Heart right ventricle (tissue), 16 donors: ENCODE data around the gene ASAP2. TPM values are rescaled to one million over a fixed set of nuclear protein-coding genes. Genes with fewer than 3 reads are reported as not detected.

ENCODE experiments used
- ATAC-seq, 8 donors: fragments of 200-7000 bp; cut with Tn5 transposase; one replicate each; pipeline ENCODE4 v1.9.1; 2020; ENCODE audit warnings: mild to moderate bottlenecking in 8 of 8, moderate library complexity in 8 of 8, moderate number of reproducible peaks in 1 of 8
- DNase-seq, 2 donors: peaks; one replicate each; pipeline ENCODE4 v3.0.0-alpha.2; 2020
- H3K27ac ChIP-seq, 10 donors: fragments of 200-600 bp; sonication (generic) in 2 of 10; one replicate each; pipeline versions ENCODE4 v1.5.0 to v1.8.0; 2020 to 2022; ENCODE audit warnings: mild to moderate bottlenecking in 3 of 10
- H3K27me3 ChIP-seq, 7 donors: fragments of 200-600 bp; one replicate each; pipeline ENCODE4 v1.8.0; 2021 to 2022; ENCODE audit warnings: mild to moderate bottlenecking in 2 of 7
- H3K36me3 ChIP-seq, 9 donors: fragments of 200-600 bp; sonication (generic) in 1 of 9; one replicate each; pipeline versions ENCODE4 v1.5.0 to v1.8.0; 2020 to 2022; ENCODE audit warnings: mild to moderate bottlenecking in 2 of 9
- H3K4me1 ChIP-seq, 9 donors: fragments of 200-600 bp; sonication (generic) in 1 of 9; one replicate each; pipeline versions ENCODE4 v1.5.0 to v1.8.0; 2020 to 2022; ENCODE audit warnings: mild to moderate bottlenecking in 4 of 9
- H3K4me3 ChIP-seq, 10 donors: fragments of 200-600 bp; sonication (generic) in 2 of 10; one replicate each; pipeline versions ENCODE4 v1.5.0 to v1.8.0; 2020 to 2022; ENCODE audit warnings: mild to moderate bottlenecking in 7 of 10, moderate library complexity in 2 of 10
- H3K9me3 ChIP-seq, 11 donors: fragments of 200-600 bp in 10 of 11; sonication (generic) in 2 of 11; one replicate each; pipeline versions ENCODE4 v1.5.0 to v1.8.0; 2013 to 2022; ENCODE audit warnings: mild to moderate bottlenecking in 2 of 11, control low read depth in 1 of 11, moderate library complexity in 1 of 11
- CTCF ChIP-seq, 9 donors: fragments of 200-600 bp; sonication (generic) in 2 of 9; IDR thresholded peaks; one replicate each; pipeline versions ENCODE4 v1.5.0 to v1.8.0; 2021 to 2022; ENCODE audit warnings: antibody characterized with exemption in 9 of 9, mild to moderate bottlenecking in 5 of 9, moderate library complexity in 1 of 9
- WGBS, 2 donors: extraction: QIAGEN DNeasy Blood & Tissue Kit; methylation state at CpG; one replicate each; pipeline ENCODE4 v1.1.7; 2013; ENCODE audit warnings: inconsistent platforms in 1 of 2; 5-methylcytosine and 5-hydroxymethylcytosine counted together
- intact Hi-C, 10 donors: fragments of 100-400 bp; cut with DNase I; formaldehyde crosslinking; loops; one replicate each; pipeline versions ENCODE4 v1.11.1 to v1.14.2; 2022
- polyA plus RNA-seq, 2 donors: library from polyadenylated mRNA; stranded (reverse); fragments of 200-250 nt; gene quantifications; one replicate each; pipeline ENCODE4 v1.2.3, GENCODE V29; 2013
- total RNA-seq, 10 donors: library from RNA; stranded (reverse); fragmentation: NEBNext Ultra II Directional in 3 of 10; extraction: Animal tissue kit (Norgen Biotek cat#: 25700) in 3 of 10; gene quantifications; one replicate each; pipeline versions ENCODE4 v1.2.1 to v1.2.4, GENCODE V29; 2021 to 2023
- donor health status: Arrhythmogenic right ventricular cardiomyopathy.
- donor health status: ischemic (EF 13 %, LVEDD 7.1; RV severe dilation, severe dysfunction).
- donor health status: healthy with polysubstance abuse.
- donor health status: DM: no; HTN: yes; CAD: no.
- donor health status: DM: no; HTN: no; CAD: no.
- donor health status: ischemic (EF 25% LVEDD 6.9; RV normal size, moderate dysfunction).
- donor health status: ischemic (EF 25% LVEDD 5.7; RV mildly dilated, moderate dysfunction).
- donor health status: healthy.
- donor health status: DM: yes; HTN: yes; CAD: no.
- donor health status: Ischemic cardiomyopathy.
- donor health status: ischemic (EF 35%, LVEDD 5.7; RV mildly dilated, moderate dysfunction).
- donor health status: nonischemic (EF 11% LVEDD 7.7; RV severe dilation, severe dysfunction).
- donor health status: DM: yes; HTN: yes; CAD: no.
- donor health status: PGD.
- donor health status: ischemic (EF 29% LVEDD 5.4; RV normal size, mild dysfunction).
- donor health status: nonischemic (EF 23%, LVEDD 6.1; RV moderate dilation, normal function).

Gene ASAP2
- total and polyA plus RNA-seq, 12 donors, result 5.4 to 17.3 (median 11.8) TPM

DNA sequence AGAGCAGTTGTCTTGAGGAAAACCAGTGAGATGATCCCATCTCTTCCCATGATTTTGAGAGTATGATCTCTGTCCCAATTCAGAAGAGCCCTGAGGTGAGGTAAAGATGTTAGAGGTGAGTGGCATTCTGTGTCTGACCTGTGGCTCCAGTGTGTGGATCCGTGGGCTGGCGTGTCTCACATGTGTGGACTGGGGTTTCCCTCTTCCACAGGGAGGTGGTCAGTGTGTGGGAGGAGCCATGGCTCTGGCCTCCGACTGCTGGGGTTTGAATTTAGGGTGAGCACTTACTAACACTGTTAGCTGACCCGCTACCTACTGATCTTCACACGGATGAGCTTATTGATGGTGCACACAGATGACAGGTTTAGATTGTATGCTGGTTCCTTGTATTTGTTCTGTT is 31.2 kb downstream of the ASAP2 start:
- intact Hi-C loops, result no loop called here
- 81 to 85% methylated on average over 5 of the region's 5 CpGs for WGBS, 2 donors
- peaks cover 33 to 99% (median 89%) of the 10 kb centered on the region in 9 donors for H3K4me1 ChIP-seq

DNA sequence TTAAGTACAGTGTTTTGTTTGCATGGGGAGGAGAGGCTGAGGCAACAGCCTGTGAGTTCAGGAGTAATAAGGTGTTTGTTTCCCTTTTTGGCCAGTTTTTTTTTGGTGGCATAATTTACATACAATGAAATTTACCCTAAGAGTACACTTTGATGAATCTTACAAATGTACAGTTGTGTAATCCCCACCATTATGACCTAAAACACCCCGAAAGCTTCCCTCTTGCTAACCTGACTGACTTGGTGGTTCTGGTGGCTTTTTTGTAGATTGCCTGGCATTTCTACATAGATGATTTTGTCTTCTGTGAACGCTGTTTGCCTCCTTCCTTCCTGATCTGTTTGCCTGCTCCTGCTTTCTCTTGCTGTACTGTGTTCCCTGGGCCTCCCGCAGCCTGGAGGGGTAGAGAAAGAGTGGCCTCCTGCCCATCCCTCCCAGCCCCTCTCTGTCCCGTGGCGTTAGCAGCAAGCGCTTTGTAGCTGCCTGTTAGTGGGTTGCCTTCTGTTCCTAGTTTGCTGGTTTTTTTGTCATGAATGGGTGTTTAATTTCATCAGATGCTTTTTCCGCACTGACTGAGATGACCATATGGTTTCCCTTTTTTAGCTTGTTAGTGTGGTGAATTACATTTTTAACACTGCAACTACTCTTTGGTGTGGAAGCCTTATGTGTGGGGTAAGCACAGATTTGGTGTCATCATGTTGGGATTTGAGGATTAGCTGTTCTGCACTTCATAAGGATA is 32.1 kb downstream of the ASAP2 start:
- H3K4me3 ChIP-seq, result no peak overlapping the region
- intact Hi-C loops, result no loop called here
- no peaks in the 10 kb centered on the region for H3K9me3 ChIP-seq
- H3K36me3 ChIP-seq, result no peaks in the 10 kb centered on the region
- no peak for TF ChIP-seq CTCF (IDR thresholded peaks at IDR 0.05)
- no peaks in the 10 kb centered on the region for H3K27me3 ChIP-seq
- peak overlapping the region in 9 of 10 donors; percentile 38 to 93 (median 68) for H3K27ac ChIP-seq
- whole genome bisulfite sequencing, 2 donors, result 68 to 72% methylated on average over 7 of the region's 7 CpGs
- ATAC-seq (no peak), DNase-seq (no peak)
- peaks cover 26 to 95% (median 79%) of the 10 kb centered on the region in 9 donors for H3K4me1 ChIP-seq

More for the DNA sequence above, 31.2 kb downstream of the ASAP2 start:
- no peaks in the 10 kb centered on the region for H3K9me3 ChIP-seq
- no peak overlapping the region for H3K4me3 ChIP-seq
- DNase-seq, result no peak
- peaks cover 0 to 2% (median 0%) of the 10 kb centered on the region in 7 donors for H3K27me3 ChIP-seq
- ATAC-seq, result no peak
- no peaks in the 10 kb centered on the region for H3K36me3 ChIP-seq
- no peak for TF ChIP-seq CTCF (IDR thresholded peaks at IDR 0.05)
- peak overlapping the region in 9 of 10 donors; percentile 34 to 93 (median 68) for H3K27ac ChIP-seq

- Histone ChIP-seq H3K27me3 (no peaks in the 10 kb centered on the region), H3K4me3 (no peak overlapping the region), H3K27ac (peak overlapping the region in 4 of 10 donors; percentile 71 to 93 (median 83)), H3K9me3 (no peaks in the 10 kb centered on the region), H3K4me1 (peaks cover 23 to 95% (median 71%) of the 10 kb centered on the region in 9 donors), H3K36me3 (no peaks in the 10 kb centered on the region)
- DNase-seq (no peak), ATAC-seq (no peak)
- TF ChIP-seq CTCF (IDR thresholded peaks at IDR 0.05), result no peak
- intact Hi-C loops, result no loop called here
- 98 to 99% methylated on average over 5 of the region's 5 CpGs for WGBS, 2 donors
These were observed 33.0 kb downstream of the ASAP2 start for GRCh38 chr2:9239616-9240015.

- 71 to 77% methylated on average over 4 of the region's 4 CpGs for WGBS, 2 donors
- ATAC-seq, result no peak
- no peaks in the 10 kb centered on the region for H3K9me3 ChIP-seq
These were observed 34.1 kb downstream of the ASAP2 start for GRCh38 chr2:9240745-9241144.

More at GRCh38 chr2:9240745-9241144, 34.1 kb downstream of the ASAP2 start:
- no peak for TF ChIP-seq CTCF (IDR thresholded peaks at IDR 0.05)
- Histone ChIP-seq H3K4me1 (peaks cover 12 to 95% (median 63%) of the 10 kb centered on the region in 9 donors), H3K4me3 (no peak overlapping the region), H3K27ac (peak overlapping the region in 1 of 10 donors; percentile 93), H3K27me3 (no peaks in the 10 kb centered on the region), H3K36me3 (no peaks in the 10 kb centered on the region)
- no peak for DNase-seq
- intact Hi-C loops, result no loop called here
